ENCODE data around the gene CDH3.

DNA sequence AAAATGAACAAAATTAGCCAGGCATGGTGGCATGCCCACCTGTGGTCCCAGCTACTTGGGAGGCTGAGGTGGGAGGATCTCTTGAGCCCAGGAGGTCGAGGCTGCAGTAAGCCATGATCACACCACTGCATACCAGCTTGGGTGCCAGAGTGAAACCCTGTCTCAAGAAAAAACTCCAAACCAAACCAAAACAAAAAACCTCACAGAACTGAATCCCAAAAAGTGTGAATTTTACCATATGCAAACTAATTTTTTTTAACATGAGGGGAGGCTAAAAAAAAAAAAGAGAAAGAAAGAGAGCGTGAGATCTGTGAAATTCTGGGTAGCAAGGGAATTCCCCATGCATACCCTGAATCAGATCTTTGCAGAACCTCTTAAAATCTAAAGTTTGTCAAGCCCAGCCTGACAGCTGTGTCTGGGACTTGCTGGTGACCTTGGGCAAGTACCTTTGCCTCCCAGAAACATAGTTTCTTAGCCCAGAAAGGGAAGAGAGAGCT lies 74.9 kb downstream of the CDH3 start:
- TF ChIP-seq, protein P1, sequence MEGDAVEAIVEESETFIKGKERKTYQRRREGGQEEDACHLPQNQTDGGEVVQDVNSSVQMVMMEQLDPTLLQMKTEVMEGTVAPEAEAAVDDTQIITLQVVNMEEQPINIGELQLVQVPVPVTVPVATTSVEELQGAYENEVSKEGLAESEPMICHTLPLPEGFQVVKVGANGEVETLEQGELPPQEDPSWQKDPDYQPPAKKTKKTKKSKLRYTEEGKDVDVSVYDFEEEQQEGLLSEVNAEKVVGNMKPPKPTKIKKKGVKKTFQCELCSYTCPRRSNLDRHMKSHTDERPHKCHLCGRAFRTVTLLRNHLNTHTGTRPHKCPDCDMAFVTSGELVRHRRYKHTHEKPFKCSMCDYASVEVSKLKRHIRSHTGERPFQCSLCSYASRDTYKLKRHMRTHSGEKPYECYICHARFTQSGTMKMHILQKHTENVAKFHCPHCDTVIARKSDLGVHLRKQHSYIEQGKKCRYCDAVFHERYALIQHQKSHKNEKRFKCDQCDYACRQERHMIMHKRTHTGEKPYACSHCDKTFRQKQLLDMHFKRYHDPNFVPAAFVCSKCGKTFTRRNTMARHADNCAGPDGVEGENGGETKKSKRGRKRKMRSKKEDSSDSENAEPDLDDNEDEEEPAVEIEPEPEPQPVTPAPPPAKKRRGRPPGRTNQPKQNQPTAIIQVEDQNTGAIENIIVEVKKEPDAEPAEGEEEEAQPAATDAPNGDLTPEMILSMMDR (IDR thresholded peaks at IDR 0.05), result no peak
- no peak for TF ChIP-seq POLR2A (IDR thresholded peaks at IDR 0.05)

Data from esophagus squamous epithelium (tissue), 4 donors.